Liver (tissue), 9 donors: Measurements from ENCODE around the gene SPP1. TPM values are rescaled to one million over a fixed set of nuclear protein-coding genes. Genes with fewer than 3 reads are reported as not detected.

Experiments
- DNase-seq: peaks from one replicate; pipeline ENCODE4 v3.0.0-alpha.2; 2017; ENCODE audit warnings: low spot score
- H3K27ac ChIP-seq, 2 donors: one replicate each; pipeline ENCODE4 v1.7.0; 2013; ENCODE audit warnings: inconsistent platforms in 2 of 2, low read length in 2 of 2, control low read depth in 1 of 2, low read depth in 1 of 2, mild to moderate bottlenecking in 1 of 2
- H3K27me3 ChIP-seq, 4 donors: one replicate each; pipeline versions ENCODE4 v1.6.1 to v1.7.0; 2013; ENCODE audit warnings: low read length in 3 of 4, inconsistent platforms in 1 of 4, mild to moderate bottlenecking in 1 of 4, moderate library complexity in 1 of 4; ENCODE audit not compliant: control insufficient read depth in 4 of 4, insufficient read depth in 4 of 4
- H3K36me3 ChIP-seq, 4 donors: one replicate each; pipeline versions ENCODE4 v1.6.1 to v1.7.0; 2013; ENCODE audit warnings: low read length in 3 of 4, mild to moderate bottlenecking in 3 of 4, low read depth in 1 of 4, moderate library complexity in 1 of 4; ENCODE audit not compliant: control insufficient read depth in 4 of 4, insufficient read depth in 3 of 4
- H3K4me1 ChIP-seq, 4 donors: one replicate each; pipeline versions ENCODE4 v1.6.1 to v1.7.0; 2013; ENCODE audit warnings: low read length in 3 of 4, mild to moderate bottlenecking in 3 of 4, moderate library complexity in 1 of 4; ENCODE audit not compliant: control insufficient read depth in 4 of 4, insufficient read depth in 4 of 4
- H3K4me3 ChIP-seq, 3 donors: one replicate each; pipeline versions ENCODE4 v1.6.1 to v1.7.0; 2013; ENCODE audit warnings: low read length in 3 of 3, control low read depth in 1 of 3, low read depth in 1 of 3, mild to moderate bottlenecking in 1 of 3
- H3K9ac ChIP-seq, 2 donors: one replicate each; pipeline ENCODE4 v1.7.0; 2013; ENCODE audit warnings: low read length in 2 of 2, mild to moderate bottlenecking in 2 of 2, moderate library complexity in 2 of 2, control low read depth in 1 of 2, low read depth in 1 of 2
- H3K9me3 ChIP-seq, 4 donors: one replicate each; pipeline versions ENCODE4 v1.6.1 to v1.7.0; 2013; ENCODE audit warnings: low read length in 3 of 4; ENCODE audit not compliant: control insufficient read depth in 4 of 4
- CTCF ChIP-seq: fragments of 150-350 bp; IDR thresholded peaks from 2 replicates; pipeline ENCODE4 v1.5.1; 2017; ENCODE audit warnings: improper control_type of control experiment, low read depth, low read length; ENCODE audit not compliant: missing input control
- EGR1 ChIP-seq, 2 donors: IDR thresholded peaks; 2 replicates each; pipeline ENCODE4 v1.6.1; 2016 to 2018; ENCODE audit warnings: antibody characterized with exemption in 2 of 2, low read depth in 2 of 2
- FOXA2 ChIP-seq: IDR thresholded peaks from 2 replicates; pipeline ENCODE4 v1.6.1; 2016; ENCODE audit warnings: antibody characterized with exemption
- HNF4A ChIP-seq, 2 donors: conservative IDR thresholded peaks; 2 replicates each; pipeline ENCODE4 v1.6.1; 2016; ENCODE audit warnings: antibody characterized with exemption in 2 of 2, mild to moderate bottlenecking in 2 of 2
- HNF4G ChIP-seq: IDR thresholded peaks from 2 replicates; pipeline ENCODE4 v1.6.1; 2016; ENCODE audit warnings: antibody characterized with exemption
- JUND ChIP-seq, 2 donors: IDR thresholded peaks; 2 replicates each; pipeline ENCODE4 v1.6.1; 2016; ENCODE audit warnings: antibody characterized with exemption in 2 of 2
- MAX ChIP-seq: IDR thresholded peaks from 2 replicates; pipeline ENCODE4 v1.6.1; 2016; ENCODE audit warnings: antibody characterized with exemption
- NR2F2 ChIP-seq: IDR thresholded peaks from 2 replicates; pipeline ENCODE4 v1.6.1; 2016; ENCODE audit warnings: antibody characterized with exemption
- RAD21 ChIP-seq, 2 donors: IDR thresholded peaks; 2 replicates each; pipeline ENCODE4 v1.6.1; 2016; ENCODE audit warnings: antibody characterized with exemption in 2 of 2, mild to moderate bottlenecking in 2 of 2
- RXRA ChIP-seq, 2 donors: IDR thresholded peaks; 2 replicates each; pipeline ENCODE4 v1.6.1; 2017 to 2018; ENCODE audit warnings: antibody characterized with exemption in 2 of 2, mild to moderate bottlenecking in 1 of 2
- SP1 ChIP-seq: IDR thresholded peaks from 2 replicates; pipeline ENCODE4 v1.6.1; 2018; ENCODE audit warnings: antibody characterized with exemption, mild to moderate bottlenecking
- TAF1 ChIP-seq: conservative IDR thresholded peaks from 2 replicates; pipeline ENCODE4 v1.6.1; 2016; ENCODE audit warnings: antibody characterized with exemption, mild to moderate bottlenecking
- YY1 ChIP-seq: IDR thresholded peaks from 2 replicates; pipeline ENCODE4 v1.6.1; 2016; ENCODE audit warnings: antibody characterized with exemption, mild to moderate bottlenecking
- WGBS: extraction: QIAGEN DNeasy Blood & Tissue Kit; methylation state at CpG from one replicate; pipeline ENCODE4 v1.1.7; 2013; 5-methylcytosine and 5-hydroxymethylcytosine counted together
- polyA plus RNA-seq, 2 donors: library from polyadenylated mRNA; stranded (reverse) in 1 of 2; unstranded in 1 of 2; fragments of 200-250 nt in 1 of 2; fragments of >200 nt in 1 of 2; fragmentation: Nextera tagmentation in 1 of 2; extraction: Ambion mirVana in 1 of 2; gene quantifications; one replicate each; pipeline versions ENCODE4 v1.2.1 to v1.2.3, GENCODE V29; 2013 to 2015
- total RNA-seq, 2 donors: library from RNA; depleted of rRNA; stranded (reverse); fragments of >200 nt; gene quantifications; one replicate each; pipeline ENCODE4 v1.2.3, GENCODE V29; 2014
- TF ChIP-seq, protein P1 (sequence below): IDR thresholded peaks from 2 replicates; pipeline ENCODE4 v1.6.1; 2016; ENCODE audit warnings: antibody characterized with exemption
- TF ChIP-seq, protein P2 (sequence below): IDR thresholded peaks from 2 replicates; pipeline ENCODE4 v1.6.1; 2016; ENCODE audit warnings: antibody characterized with exemption
- donor health status: healthy.
- donor health status: healthy.
- donor health status: healthy.
- donor health status: healthy.
- donor health status: healthy.

The SPP1 gene
- total and polyA plus RNA-seq, 4 donors, result 10.5 to 80.2 (median 27.5) TPM

- no peaks in the 10 kb centered on the region for H3K4me1 ChIP-seq
- TF ChIP-seq CTCF, result no peak
- no peak for TF ChIP-seq HNF4A (conservative IDR thresholded peaks at IDR 0.05)
- TF ChIP-seq, protein P1, sequence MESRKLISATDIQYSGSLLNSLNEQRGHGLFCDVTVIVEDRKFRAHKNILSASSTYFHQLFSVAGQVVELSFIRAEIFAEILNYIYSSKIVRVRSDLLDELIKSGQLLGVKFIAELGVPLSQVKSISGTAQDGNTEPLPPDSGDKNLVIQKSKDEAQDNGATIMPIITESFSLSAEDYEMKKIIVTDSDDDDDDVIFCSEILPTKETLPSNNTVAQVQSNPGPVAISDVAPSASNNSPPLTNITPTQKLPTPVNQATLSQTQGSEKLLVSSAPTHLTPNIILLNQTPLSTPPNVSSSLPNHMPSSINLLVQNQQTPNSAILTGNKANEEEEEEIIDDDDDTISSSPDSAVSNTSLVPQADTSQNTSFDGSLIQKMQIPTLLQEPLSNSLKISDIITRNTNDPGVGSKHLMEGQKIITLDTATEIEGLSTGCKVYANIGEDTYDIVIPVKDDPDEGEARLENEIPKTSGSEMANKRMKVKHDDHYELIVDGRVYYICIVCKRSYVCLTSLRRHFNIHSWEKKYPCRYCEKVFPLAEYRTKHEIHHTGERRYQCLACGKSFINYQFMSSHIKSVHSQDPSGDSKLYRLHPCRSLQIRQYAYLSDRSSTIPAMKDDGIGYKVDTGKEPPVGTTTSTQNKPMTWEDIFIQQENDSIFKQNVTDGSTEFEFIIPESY, result no peak
- no peak for TF ChIP-seq TAF1
- TF ChIP-seq JUND (IDR thresholded peaks at IDR 0.05), result no peak
- no peak for TF ChIP-seq SP1
- TF ChIP-seq HNF4G, result no peak
- no peak for TF ChIP-seq RAD21 (IDR thresholded peaks at IDR 0.05)
- TF ChIP-seq, protein P2, sequence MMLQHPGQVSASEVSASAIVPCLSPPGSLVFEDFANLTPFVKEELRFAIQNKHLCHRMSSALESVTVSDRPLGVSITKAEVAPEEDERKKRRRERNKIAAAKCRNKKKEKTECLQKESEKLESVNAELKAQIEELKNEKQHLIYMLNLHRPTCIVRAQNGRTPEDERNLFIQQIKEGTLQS, result no peak
- TF ChIP-seq MAX, result no peak
- no peak for TF ChIP-seq YY1
- no peak for TF ChIP-seq EGR1 (IDR thresholded peaks at IDR 0.05; ENCODE audit: low read depth in 2 of 2)
- no peak for TF ChIP-seq NR2F2
- no peak for DNase-seq
- H3K9me3 ChIP-seq, result no peaks in the 10 kb centered on the region
- H3K9ac ChIP-seq, result no peak overlapping the region
- no peaks in the 10 kb centered on the region for H3K36me3 ChIP-seq
- no peak overlapping the region for H3K4me3 ChIP-seq
- WGBS, result 77% methylated on average over 4 of the region's 4 CpGs
- no peak overlapping the region for H3K27ac ChIP-seq
- H3K27me3 ChIP-seq, result no peaks in the 10 kb centered on the region
Measured at GRCh38 chr4:87926554-87927098, 48.9 kb upstream of the SPP1 start.

- peaks cover 0 to 4% (median 2%) of the 10 kb centered on the region in 4 donors for H3K9me3 ChIP-seq
- H3K27me3 ChIP-seq, result no peaks in the 10 kb centered on the region
- H3K36me3 ChIP-seq, result no peaks in the 10 kb centered on the region
- no peak for TF ChIP-seq JUND (IDR thresholded peaks at IDR 0.05)
- no peak for DNase-seq
- H3K27ac ChIP-seq, result no peak overlapping the region
- no peaks in the 10 kb centered on the region for H3K4me1 ChIP-seq
- H3K9ac ChIP-seq, result no peak overlapping the region
- WGBS, result 86% methylated on average over 1 of the region's 1 CpG
- H3K4me3 ChIP-seq, result no peak overlapping the region
Measured at GRCh38 chr4:87930629-87931028, 44.9 kb upstream of the SPP1 start.

DNA sequence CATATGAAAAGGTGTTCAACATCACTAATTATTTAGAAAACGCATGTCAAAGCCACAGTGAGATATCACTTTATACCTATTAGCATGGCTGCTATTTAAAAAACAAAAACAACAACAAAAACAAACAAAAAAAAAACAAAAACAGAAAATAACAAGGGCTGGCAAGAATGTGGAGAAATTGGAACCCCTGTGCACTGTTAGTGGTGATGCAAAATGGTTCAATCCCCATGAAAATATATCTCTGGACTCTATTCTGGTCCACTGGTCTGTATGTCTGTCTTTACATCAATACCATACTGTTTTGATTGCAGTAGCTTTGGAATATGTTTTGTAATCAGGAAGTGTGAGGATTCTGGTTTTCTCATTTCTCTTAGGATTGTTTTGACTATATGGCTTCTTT, 43.6 kb upstream of the SPP1 start:
- WGBS, result 71% methylated on average over 1 of the region's 1 CpG
- Histone ChIP-seq H3K36me3 (no peaks in the 10 kb centered on the region), H3K4me1 (no peaks in the 10 kb centered on the region), H3K4me3 (peak overlapping the region in 1 of 3 donors; percentile 59), H3K9me3 (peaks cover 0 to 4% (median 2%) of the 10 kb centered on the region in 4 donors), H3K27me3 (no peaks in the 10 kb centered on the region), H3K9ac (no peak overlapping the region), H3K27ac (no peak overlapping the region)
- no peak for DNase-seq
- TF ChIP-seq, protein P1, result no peak
- no peak for TF ChIP-seq JUND (IDR thresholded peaks at IDR 0.05)
- TF ChIP-seq RXRA (IDR thresholded peaks at IDR 0.05), result no peak
- TF ChIP-seq TAF1, result no peak
- no peak for TF ChIP-seq HNF4A (conservative IDR thresholded peaks at IDR 0.05)
- no peak for TF ChIP-seq FOXA2
- TF ChIP-seq, protein P2, result no peak
- TF ChIP-seq EGR1 (IDR thresholded peaks at IDR 0.05; ENCODE audit: low read depth in 2 of 2), result no peak
- TF ChIP-seq MAX, result no peak
- no peak for TF ChIP-seq CTCF
